Spinal cord (tissue), 10 donors: ENCODE data around the gene RBL2. TPM values are rescaled to one million over a fixed set of nuclear protein-coding genes. Genes with fewer than 3 reads are reported as not detected.
"Not testable (repeated sequence)": the region's sequence is repeated elsewhere in the genome, so short reads cannot be mapped to it uniquely, and the experiment has no call there.

Experiments
- DNase-seq, 6 donors: peaks; one replicate each; pipeline versions ENCODE4 v3.0.0 to v3.0.0-alpha.2; 2013 to 2015; ENCODE audit warnings: low spot score in 6 of 6, low read depth in 4 of 6
- H3K27ac ChIP-seq: one replicate; pipeline ENCODE4 v1.5.1; 2013; ENCODE audit warnings: low read depth, low read length, control low read depth
- H3K27me3 ChIP-seq: one replicate; pipeline ENCODE4 v1.6.1; 2013; ENCODE audit warnings: low read length; ENCODE audit not compliant: control insufficient read depth, insufficient read depth
- H3K36me3 ChIP-seq: one replicate; pipeline ENCODE4 v1.6.1; 2013; ENCODE audit warnings: low read length; ENCODE audit not compliant: control insufficient read depth, insufficient read depth
- H3K4me1 ChIP-seq: one replicate; pipeline ENCODE4 v1.6.1; 2013; ENCODE audit warnings: low read length; ENCODE audit not compliant: control insufficient read depth, insufficient read depth
- H3K4me3 ChIP-seq: one replicate; pipeline ENCODE4 v1.5.1; 2013; ENCODE audit warnings: low read depth, low read length, control low read depth
- H3K9me3 ChIP-seq: one replicate; pipeline ENCODE4 v1.6.1; 2013; ENCODE audit warnings: low read length; ENCODE audit not compliant: control insufficient read depth, insufficient read depth
- WGBS: methylation state at CpG from one replicate; pipeline ENCODE4 v1.1.5; 2013; ENCODE audit warnings: missing lambda C conversion rate; ENCODE audit not compliant: insufficient coverage; 5-methylcytosine and 5-hydroxymethylcytosine counted together
- polyA plus RNA-seq, 2 donors: library from polyadenylated mRNA; unstranded; fragments of 120-200 nt; gene quantifications; one replicate each; pipeline ENCODE4 v1.2.1, GENCODE V29; 2013; ENCODE audit not compliant: insufficient read length in 2 of 2
- total RNA-seq, 2 donors: library from RNA; depleted of rRNA in 1 of 2; stranded (reverse); fragments of 120-200 nt in 1 of 2; fragments of >200 nt in 1 of 2; gene quantifications; one replicate each; pipeline versions ENCODE4 v1.2.3 to v1.2.4, GENCODE V29; 2013 to 2014
- donor health status: healthy.

Gene RBL2
- total and polyA plus RNA-seq, 4 donors: 53.4 to 94.2 (median 64.8) TPM

- no peak overlapping the region for H3K4me3 ChIP-seq
- DNase-seq: no peak
- H3K9me3 ChIP-seq: no peaks in the 10 kb centered on the region
- 91% methylated on average over 21 of the region's 21 CpGs for WGBS
- H3K4me1 ChIP-seq: no peaks in the 10 kb centered on the region
- no peak overlapping the region for H3K27ac ChIP-seq
- no peaks in the 10 kb centered on the region for H3K36me3 ChIP-seq
- no peaks in the 10 kb centered on the region for H3K27me3 ChIP-seq
Observed at GRCh38 chr16:53523126-53523804, 89.0 kb downstream of the RBL2 start.

GRCh38 chr16:53523971-53524548 is 89.8 kb downstream of the RBL2 start:
- no peaks in the 10 kb centered on the region for H3K27me3 ChIP-seq
- no peaks in the 10 kb centered on the region for H3K36me3 ChIP-seq
- no peak for DNase-seq
- H3K4me1 ChIP-seq: peaks cover 4% of the 10 kb centered on the region
- no peaks in the 10 kb centered on the region for H3K9me3 ChIP-seq
- H3K27ac ChIP-seq: no peak overlapping the region
- no peak overlapping the region for H3K4me3 ChIP-seq
- WGBS: 91% methylated on average over 14 of the region's 15 CpGs

- 85% methylated on average over 6 of the region's 6 CpGs for WGBS
Observed at GRCh38 chr16:53528797-53529196, 94.5 kb downstream of the RBL2 start.

GRCh38 chr16:53529513-53529912 is 95.2 kb downstream of the RBL2 start:
- no peaks in the 10 kb centered on the region for H3K36me3 ChIP-seq
- no peaks in the 10 kb centered on the region for H3K9me3 ChIP-seq
- H3K27ac ChIP-seq: no peak overlapping the region
- 75% methylated on average over 5 of the region's 14 CpGs for WGBS
- H3K4me3 ChIP-seq: no peak overlapping the region
- peak in 2 of 6 donors; percentile 14 to 87 for DNase-seq
- H3K4me1 ChIP-seq: peaks cover 11% of the 10 kb centered on the region
- H3K27me3 ChIP-seq: no peaks in the 10 kb centered on the region

More at GRCh38 chr16:53528797-53529196, 94.5 kb downstream of the RBL2 start:
- no peak overlapping the region for H3K27ac ChIP-seq
- peaks cover 11% of the 10 kb centered on the region for H3K4me1 ChIP-seq
- DNase-seq: no peak
- no peak overlapping the region for H3K4me3 ChIP-seq
- H3K27me3 ChIP-seq: no peaks in the 10 kb centered on the region
- H3K9me3 ChIP-seq: no peaks in the 10 kb centered on the region
- no peaks in the 10 kb centered on the region for H3K36me3 ChIP-seq

GRCh38 chr16:53530046-53530445 is 95.8 kb downstream of the RBL2 start:
- Histone ChIP-seq H3K4me3 (no peak overlapping the region), H3K4me1 (peaks cover 11% of the 10 kb centered on the region), H3K9me3 (no peaks in the 10 kb centered on the region), H3K27me3 (no peaks in the 10 kb centered on the region), H3K27ac (no peak overlapping the region), H3K36me3 (no peaks in the 10 kb centered on the region)
- peak in 1 of 6 donors; percentile 63 for DNase-seq
- 29% methylated on average over 9 of the region's 10 CpGs for WGBS

GRCh38 chr16:53530741-53531140 is 96.5 kb downstream of the RBL2 start:
- H3K27ac ChIP-seq: no peak overlapping the region
- peaks cover 11% of the 10 kb centered on the region for H3K4me1 ChIP-seq
- no peak for DNase-seq
- H3K36me3 ChIP-seq: no peaks in the 10 kb centered on the region
- no peak overlapping the region for H3K4me3 ChIP-seq
- no peaks in the 10 kb centered on the region for H3K27me3 ChIP-seq
- no peaks in the 10 kb centered on the region for H3K9me3 ChIP-seq
- no CpG with 5 or more reads among the region's 1 CpG for WGBS

GRCh38 chr16:53534206-53534605 is 99.9 kb downstream of the RBL2 start:
- Histone ChIP-seq H3K9me3 (no peaks in the 10 kb centered on the region), H3K27me3 (no peaks in the 10 kb centered on the region), H3K4me1 (peaks cover 7% of the 10 kb centered on the region), H3K27ac (no peak overlapping the region), H3K36me3 (no peaks in the 10 kb centered on the region), H3K4me3 (no peak overlapping the region)
- no peak for DNase-seq
- WGBS: 97% methylated on average over 2 of the region's 2 CpGs

GRCh38 chr16:53537626-53538025 is 103.4 kb downstream of the RBL2 start:
- Histone ChIP-seq H3K9me3 (no peaks in the 10 kb centered on the region), H3K27me3 (no peaks in the 10 kb centered on the region), H3K4me1 (no peaks in the 10 kb centered on the region), H3K27ac (no peak overlapping the region), H3K36me3 (no peaks in the 10 kb centered on the region), H3K4me3 (no peak overlapping the region)
- 13% methylated on average over 1 of the region's 5 CpGs for whole genome bisulfite sequencing
- DNase-seq: no peak

GRCh38 chr16:53539346-53539745 is 105.1 kb downstream of the RBL2 start:
- WGBS: 100% methylated on average over 1 of the region's 27 CpGs
- H3K9me3 ChIP-seq: not testable (repeated sequence)

More at GRCh38 chr16:53539346-53539745, 105.1 kb downstream of the RBL2 start:
- not testable (repeated sequence) for H3K36me3 ChIP-seq, DNase-seq, H3K27ac ChIP-seq, H3K27me3 ChIP-seq, H3K4me1 ChIP-seq, H3K4me3 ChIP-seq
